ENCODE data around the gene WDR83.
"Not testable (repeated sequence)": the region's sequence is repeated elsewhere in the genome, so short reads cannot be mapped to it uniquely, and the experiment has no call there.

Gene WDR83

GRCh38 chr19:12689581-12690216 is 23.1 kb downstream of the WDR83 start:
- Mint-ChIP-seq H3K9me3 (no peaks in the 10 kb centered on the region), H3K27ac (no peak overlapping the region), H3K4me1 (no peaks in the 10 kb centered on the region), H3K4me3 (no peak overlapping the region), H3K36me3 (peaks cover 17% of the 10 kb centered on the region)
- DNase-seq (ENCODE audit: low spot score in 2 of 2) (no peak), ATAC-seq (peak; percentile 20)

GRCh38 chr19:12692960-12693359 is 26.4 kb downstream of the WDR83 start:
- Mint-ChIP-seq H3K27ac (no peak overlapping the region), H3K9me3 (no peaks in the 10 kb centered on the region), H3K4me3 (no peak overlapping the region), H3K4me1 (peaks cover 7% of the 10 kb centered on the region), H3K36me3 (peaks cover 21% of the 10 kb centered on the region)
- no peak for ATAC-seq
- DNase-seq (ENCODE audit: low spot score in 2 of 2): no peak

- DNase-seq (ENCODE audit: low spot score in 2 of 2) (no peak), ATAC-seq (no peak)
- Mint-ChIP-seq H3K4me3 (no peak overlapping the region), H3K36me3 (peaks cover 36% of the 10 kb centered on the region), H3K4me1 (peaks cover 12% of the 10 kb centered on the region), H3K27ac (no peak overlapping the region), H3K9me3 (no peaks in the 10 kb centered on the region)
Observed at GRCh38 chr19:12694641-12695040, 28.0 kb downstream of the WDR83 start.

DNA sequence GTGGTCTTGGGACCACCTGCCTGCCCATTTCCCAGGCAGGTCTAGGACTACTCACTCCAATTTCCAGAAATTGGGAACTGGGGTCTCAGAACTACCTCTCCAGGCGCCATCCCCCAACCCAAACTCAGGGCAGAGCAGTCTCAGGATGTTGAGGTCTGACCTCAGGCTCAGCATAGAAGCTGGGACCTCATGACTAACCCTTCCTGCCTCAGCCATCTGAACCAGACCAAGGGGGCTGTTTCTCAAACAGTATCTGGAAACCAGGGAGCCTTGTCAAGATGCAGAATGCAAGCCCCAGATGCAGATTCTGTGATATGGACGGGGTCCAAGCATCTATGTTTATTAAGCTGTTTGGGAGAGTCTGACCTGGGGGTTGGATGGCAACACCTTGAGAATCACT is 28.5 kb downstream of the WDR83 start:
- no peak for ATAC-seq
- peaks cover 40% of the 10 kb centered on the region for H3K36me3 Mint-ChIP-seq
- peaks cover 12% of the 10 kb centered on the region for H3K4me1 Mint-ChIP-seq
- no peak overlapping the region for H3K27ac Mint-ChIP-seq
- peak overlapping the region; percentile 78 for H3K4me3 Mint-ChIP-seq
- no peak for DNase-seq (ENCODE audit: low spot score in 2 of 2)
- H3K9me3 Mint-ChIP-seq: no peaks in the 10 kb centered on the region

DNA sequence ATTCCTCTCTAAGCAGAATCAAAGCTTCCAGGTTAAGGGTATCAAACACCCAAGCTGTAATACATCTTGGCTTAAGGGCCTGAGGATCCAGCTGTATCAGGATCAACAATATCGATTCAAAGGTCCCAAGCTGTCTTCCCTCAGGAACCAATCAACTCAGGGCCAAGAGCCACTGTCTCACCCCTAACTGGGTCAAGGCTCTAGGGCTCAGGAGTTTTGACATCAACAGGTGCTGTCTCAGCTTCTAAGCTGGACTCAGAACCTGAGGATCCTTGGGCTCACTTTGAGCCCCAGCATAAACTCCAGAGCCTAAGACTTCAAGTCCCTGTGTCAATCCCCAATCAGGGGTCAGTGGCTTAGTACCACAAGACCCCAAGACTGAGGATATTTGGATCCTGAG is 28.9 kb downstream of the WDR83 start:
- H3K4me1 Mint-ChIP-seq: peaks cover 12% of the 10 kb centered on the region
- no peak for ATAC-seq
- no peak for DNase-seq (ENCODE audit: low spot score in 2 of 2)
- peaks cover 44% of the 10 kb centered on the region for H3K36me3 Mint-ChIP-seq
- no peak overlapping the region for H3K27ac Mint-ChIP-seq
- H3K4me3 Mint-ChIP-seq: peak overlapping the region; percentile 78
- no peaks in the 10 kb centered on the region for H3K9me3 Mint-ChIP-seq

DNA sequence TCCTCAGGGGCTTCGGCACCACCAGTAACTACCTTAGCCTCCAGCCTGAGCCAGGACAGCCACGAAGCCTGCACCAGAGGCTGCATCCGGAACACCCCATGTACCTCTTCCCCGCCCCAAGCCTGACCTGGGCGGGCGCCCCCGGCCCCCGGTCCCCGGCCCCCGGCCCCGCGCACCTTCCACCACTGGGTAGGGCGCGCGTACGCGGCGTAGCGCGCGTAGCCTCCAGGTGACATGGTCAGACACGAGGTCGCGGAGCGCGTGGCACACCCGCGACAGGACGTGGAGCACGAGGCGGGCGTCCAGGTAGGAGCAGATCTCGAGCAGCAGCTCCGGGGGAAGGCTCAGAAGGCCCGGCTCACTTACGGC is 29.4 kb downstream of the WDR83 start:
- ATAC-seq: peak; percentile 17
- H3K27ac Mint-ChIP-seq: peak overlapping the region; percentile 89
- no peaks in the 10 kb centered on the region for H3K9me3 Mint-ChIP-seq
- no peak for DNase-seq (ENCODE audit: low spot score in 2 of 2)
- peaks cover 49% of the 10 kb centered on the region for H3K36me3 Mint-ChIP-seq
- peaks cover 12% of the 10 kb centered on the region for H3K4me1 Mint-ChIP-seq
- peak overlapping the region; percentile 78 for H3K4me3 Mint-ChIP-seq

DNA sequence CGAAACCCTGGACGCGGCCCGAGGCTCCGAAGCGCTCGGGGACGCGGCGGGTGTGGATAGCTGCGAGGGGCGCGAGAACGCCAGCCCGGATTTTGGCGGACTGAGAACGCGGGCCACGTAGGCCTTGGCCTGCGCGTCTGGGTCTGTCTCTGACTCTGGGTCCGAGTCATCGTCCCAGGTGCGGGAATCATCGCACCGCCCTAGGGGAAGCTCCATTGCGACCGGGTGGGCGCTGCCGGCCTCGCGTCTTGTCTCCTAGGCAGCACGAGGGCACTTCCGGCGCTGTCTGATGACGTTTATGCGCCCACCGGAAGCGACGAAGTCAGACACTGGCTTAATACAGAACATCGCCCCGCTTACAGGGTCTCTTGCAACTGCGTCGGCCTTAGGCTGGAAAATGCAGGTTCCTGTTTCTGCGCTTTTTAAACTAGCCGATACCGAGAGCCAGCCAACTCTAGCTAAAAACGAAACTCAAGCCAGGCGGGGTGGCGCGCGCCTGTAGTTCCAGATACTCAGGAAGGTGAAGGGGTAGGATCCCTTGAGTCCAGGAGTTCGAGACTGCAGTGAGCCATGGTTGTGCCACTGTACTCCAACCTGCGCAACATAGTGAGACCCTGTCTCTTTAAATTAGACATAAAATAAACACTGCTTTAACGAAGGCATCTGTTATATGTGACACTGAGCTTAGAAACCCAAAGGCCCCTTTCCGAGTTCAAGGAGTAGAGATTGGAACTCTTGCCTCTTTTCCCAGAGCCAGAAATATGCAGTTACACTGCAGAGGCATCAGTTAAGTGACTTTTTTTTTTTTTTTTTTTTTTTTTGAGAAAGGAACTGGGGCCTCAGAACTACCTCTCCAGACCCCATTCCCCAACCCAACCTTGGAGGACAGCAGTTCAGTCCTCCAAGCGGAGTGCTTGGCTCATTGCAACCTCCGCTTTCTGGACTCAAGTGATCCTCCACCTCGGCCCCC is 30.0 kb downstream of the WDR83 start, which contains the start of gene FBXW9:
Gene FBXW9 (minus strand): TSS at position 266 of the 970 bp plus-strand sequence. CDS start 50 bp downstream, at position 216.
- Mint-ChIP-seq H3K27ac (peak within 1 kb of the TSS; percentile 89), H3K4me3 (peak within 1 kb of the TSS; percentile 78), H3K4me1 (peaks cover 12% of the 10 kb centered on the region), H3K36me3 (peaks cover 53% of the 10 kb centered on the region), H3K9me3 (no peaks in the 10 kb centered on the region)
- ATAC-seq (peak; percentile 95), DNase-seq (ENCODE audit: low spot score in 2 of 2) (peak; percentile 96 to 99)

GRCh38 chr19:12697425-12697824 is 30.8 kb downstream of the WDR83 start:
- H3K4me1 Mint-ChIP-seq: peaks cover 12% of the 10 kb centered on the region
- ATAC-seq; H3K27ac Mint-ChIP-seq; H3K9me3 Mint-ChIP-seq; DNase-seq (ENCODE audit: low spot score in 2 of 2): not testable (repeated sequence)
- H3K36me3 Mint-ChIP-seq: peaks cover 53% of the 10 kb centered on the region
- H3K4me3 Mint-ChIP-seq: peak overlapping the region; percentile 78

DNA sequence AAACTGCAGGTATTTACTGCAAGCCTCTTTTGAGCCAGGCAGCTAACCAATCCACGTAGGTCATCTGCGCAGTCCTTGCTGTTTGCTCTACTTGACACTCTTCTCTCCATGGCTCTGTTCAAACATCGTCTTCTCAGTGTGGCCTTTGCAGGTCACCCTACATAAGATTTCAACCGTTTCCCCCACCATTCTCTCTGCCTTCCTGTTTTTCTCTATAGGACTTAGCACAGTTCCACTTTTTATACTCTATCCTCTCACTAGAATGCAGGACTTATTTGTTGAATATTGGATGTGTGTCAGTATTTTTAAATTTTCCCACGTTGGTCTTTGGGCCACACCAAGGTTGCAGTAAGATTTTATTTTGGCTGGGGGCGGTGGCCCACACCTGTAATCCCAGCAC is 31.5 kb downstream of the WDR83 start:
- Mint-ChIP-seq H3K36me3 (peaks cover 59% of the 10 kb centered on the region), H3K9me3 (no peaks in the 10 kb centered on the region), H3K4me1 (peaks cover 12% of the 10 kb centered on the region), H3K4me3 (peak overlapping the region; percentile 9), H3K27ac (no peak overlapping the region)
- DNase-seq (ENCODE audit: low spot score in 2 of 2) (no peak), ATAC-seq (no peak)

- no peak overlapping the region for H3K4me3 Mint-ChIP-seq
- peaks cover 89% of the 10 kb centered on the region for H3K36me3 Mint-ChIP-seq
- no peak overlapping the region for H3K27ac Mint-ChIP-seq
- peaks cover 8% of the 10 kb centered on the region for H3K4me1 Mint-ChIP-seq
- ATAC-seq: no peak
- no peak for DNase-seq (ENCODE audit: low spot score in 2 of 2)
- H3K9me3 Mint-ChIP-seq: no peaks in the 10 kb centered on the region
Observed at GRCh38 chr19:12701596-12702282, 35.1 kb downstream of the WDR83 start.

DNA sequence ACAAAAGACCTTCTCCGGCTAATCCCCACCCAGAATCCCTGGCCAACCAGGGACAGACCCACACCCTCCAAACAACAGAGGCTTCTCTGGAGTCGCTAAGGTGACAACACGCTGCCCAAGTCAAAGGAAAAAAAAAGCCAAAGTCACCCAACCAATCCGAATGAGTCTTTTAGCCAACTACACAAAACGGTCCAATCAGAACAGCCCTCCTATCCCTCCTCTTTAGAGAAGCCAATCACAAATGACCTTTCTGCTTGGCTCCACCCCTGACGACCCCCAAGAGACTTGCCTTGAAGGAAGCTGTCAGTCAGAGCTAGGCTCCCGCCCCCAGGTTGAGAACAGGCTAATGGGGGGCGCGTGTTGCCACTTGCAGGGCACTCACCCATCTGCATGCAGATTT is 36.4 kb downstream of the WDR83 start:
- Mint-ChIP-seq H3K9me3 (no peaks in the 10 kb centered on the region), H3K27ac (no peak overlapping the region), H3K4me1 (peaks cover 4% of the 10 kb centered on the region), H3K36me3 (peaks cover 97% of the 10 kb centered on the region), H3K4me3 (no peak overlapping the region)
- DNase-seq (ENCODE audit: low spot score in 2 of 2) (no peak), ATAC-seq (peak; percentile 43)

DNA sequence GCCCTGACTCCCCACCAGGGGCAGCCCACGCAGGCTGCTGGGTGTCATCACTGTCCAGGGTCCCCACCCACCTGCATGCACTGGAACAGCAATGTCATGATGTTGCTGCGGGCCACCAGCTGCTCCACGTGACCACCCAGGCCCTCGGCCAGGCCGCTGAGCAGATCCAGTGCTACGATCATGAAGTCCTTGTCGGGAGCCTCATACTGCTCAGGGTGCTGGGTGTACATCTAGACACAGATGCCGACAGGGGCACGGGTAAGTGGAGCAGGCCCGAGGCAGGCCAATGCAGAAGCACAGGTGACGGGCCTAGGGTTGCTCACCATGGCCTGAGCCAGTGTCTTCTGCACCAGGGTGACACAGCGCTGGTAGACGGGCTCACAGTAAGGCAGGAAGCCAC is 38.6 kb downstream of the WDR83 start:
- Mint-ChIP-seq H3K27ac (no peak overlapping the region), H3K4me3 (no peak overlapping the region), H3K9me3 (no peaks in the 10 kb centered on the region), H3K4me1 (no peaks in the 10 kb centered on the region), H3K36me3 (peaks cover 100% of the 10 kb centered on the region)
- no peak for DNase-seq (ENCODE audit: low spot score in 2 of 2)
- no peak for ATAC-seq

GRCh38 chr19:12705654-12706331 is 39.2 kb downstream of the WDR83 start:
- no peak for DNase-seq (ENCODE audit: low spot score in 2 of 2)
- H3K27ac Mint-ChIP-seq: no peak overlapping the region
- no peak for ATAC-seq
- H3K4me1 Mint-ChIP-seq: no peaks in the 10 kb centered on the region
- H3K4me3 Mint-ChIP-seq: no peak overlapping the region
- peaks cover 100% of the 10 kb centered on the region for H3K36me3 Mint-ChIP-seq
- no peaks in the 10 kb centered on the region for H3K9me3 Mint-ChIP-seq

DNA sequence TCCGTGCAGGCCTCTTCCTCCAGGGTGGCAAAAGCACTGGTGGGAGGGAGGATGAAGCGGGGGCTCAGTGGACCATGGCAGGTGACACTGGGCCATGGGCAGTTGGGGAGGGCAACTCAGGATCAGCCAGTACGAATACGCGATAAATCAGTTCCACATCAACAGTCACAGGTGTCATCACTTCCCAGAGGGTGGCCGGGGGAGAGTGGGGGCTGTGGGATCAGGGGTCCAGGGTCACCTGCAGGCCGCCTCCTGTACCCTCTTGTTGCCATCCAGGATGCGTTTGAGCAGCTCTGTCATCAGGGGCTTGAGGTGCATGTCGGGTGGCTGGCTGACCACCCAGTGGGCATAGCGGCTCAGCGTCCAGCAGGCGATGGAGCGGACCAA is 39.7 kb downstream of the WDR83 start:
- H3K4me1 Mint-ChIP-seq: no peaks in the 10 kb centered on the region
- ATAC-seq: no peak

DNA sequence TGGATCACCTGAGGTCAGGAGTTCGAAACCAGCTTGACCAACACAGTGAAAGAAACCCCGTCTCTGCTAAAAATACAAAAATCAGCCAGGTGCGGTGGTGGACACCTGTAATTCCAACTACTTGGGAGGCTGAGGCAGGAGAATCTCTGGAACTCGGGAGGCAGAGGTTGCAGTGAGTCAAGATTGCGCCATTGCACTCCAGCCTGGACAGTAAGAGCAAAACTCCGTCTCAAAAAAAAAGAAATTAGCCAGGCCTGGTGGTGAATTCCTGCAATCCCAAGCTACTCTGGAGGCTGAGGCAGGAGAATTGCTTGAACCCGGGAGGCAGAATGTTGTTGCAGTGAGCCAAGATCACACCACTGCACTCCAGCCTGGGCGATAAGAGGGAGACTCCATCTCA is 42.0 kb downstream of the WDR83 start:
- DNase-seq (ENCODE audit: low spot score in 2 of 2) (no peak), ATAC-seq (no peak)
- no peaks in the 10 kb centered on the region for H3K9me3 Mint-ChIP-seq
- no peak overlapping the region for H3K27ac Mint-ChIP-seq
- H3K4me3 Mint-ChIP-seq: no peak overlapping the region
- H3K36me3 Mint-ChIP-seq: peaks cover 100% of the 10 kb centered on the region
- no peaks in the 10 kb centered on the region for H3K4me1 Mint-ChIP-seq

More for the DNA sequence above, 39.7 kb downstream of the WDR83 start:
- Mint-ChIP-seq H3K9me3 (no peaks in the 10 kb centered on the region), H3K36me3 (peaks cover 100% of the 10 kb centered on the region), H3K27ac (no peak overlapping the region), H3K4me3 (no peak overlapping the region)
- DNase-seq (ENCODE audit: low spot score in 2 of 2): no peak
